Retina (tissue), 1 donor: Measurements from ENCODE around the gene TRAP1.
A peak's percentile ranks its signal among the peaks of the same experiment; 100 is the strongest.

Source experiments
- DNase-seq: peaks from one replicate; pipeline ENCODE4 v3.0.0-alpha.2; 2016

The TRAP1 gene

GRCh38 chr16:3717235-3718018, at the start of gene TRAP1:
Gene TRAP1, minus strand, starts transcription at chr16:3717524. Its CDS starts 16 bp downstream, at chr16:3717508.
- peak; percentile 85 for DNase-seq

DNA sequence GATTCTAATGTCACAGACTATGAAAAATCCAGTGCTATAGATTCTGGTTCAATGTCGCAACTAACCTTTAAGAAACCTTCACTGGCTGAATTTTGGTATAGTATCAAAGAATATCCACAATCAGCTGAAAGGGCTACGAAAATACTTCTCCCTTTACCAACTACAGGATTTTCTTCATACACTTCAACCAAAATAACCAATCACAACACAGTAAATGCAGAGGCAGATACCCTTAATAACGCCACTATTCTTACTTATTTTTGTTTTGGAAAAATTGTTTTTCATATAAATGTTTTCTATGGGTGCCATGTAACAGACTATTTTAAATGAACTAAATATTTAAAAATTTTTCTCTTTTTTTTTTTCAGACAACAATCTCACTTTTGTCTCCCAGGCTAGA, 48.9 kb upstream of the TRAP1 start:
- no peak for DNase-seq

DNA sequence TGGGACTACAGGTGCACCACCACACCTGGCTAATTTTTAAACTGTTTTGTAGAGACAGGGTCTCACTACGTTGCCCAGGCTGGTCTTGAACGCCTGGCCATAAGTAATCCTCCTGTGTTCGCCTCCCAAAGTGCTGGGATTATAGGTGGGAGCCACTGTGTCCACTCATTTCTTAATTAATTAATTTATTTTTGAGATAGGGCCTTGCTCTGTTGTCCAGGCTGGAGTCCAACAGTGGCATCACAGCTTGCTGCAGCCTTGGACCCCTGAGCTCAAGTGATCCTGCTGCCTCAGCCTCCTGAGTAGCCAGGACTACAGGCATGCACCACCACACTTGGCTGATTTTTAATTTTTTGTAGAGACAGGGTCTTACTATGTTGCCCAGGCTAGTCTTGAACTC, 47.1 kb upstream of the TRAP1 start:
- DNase-seq = no peak

DNA sequence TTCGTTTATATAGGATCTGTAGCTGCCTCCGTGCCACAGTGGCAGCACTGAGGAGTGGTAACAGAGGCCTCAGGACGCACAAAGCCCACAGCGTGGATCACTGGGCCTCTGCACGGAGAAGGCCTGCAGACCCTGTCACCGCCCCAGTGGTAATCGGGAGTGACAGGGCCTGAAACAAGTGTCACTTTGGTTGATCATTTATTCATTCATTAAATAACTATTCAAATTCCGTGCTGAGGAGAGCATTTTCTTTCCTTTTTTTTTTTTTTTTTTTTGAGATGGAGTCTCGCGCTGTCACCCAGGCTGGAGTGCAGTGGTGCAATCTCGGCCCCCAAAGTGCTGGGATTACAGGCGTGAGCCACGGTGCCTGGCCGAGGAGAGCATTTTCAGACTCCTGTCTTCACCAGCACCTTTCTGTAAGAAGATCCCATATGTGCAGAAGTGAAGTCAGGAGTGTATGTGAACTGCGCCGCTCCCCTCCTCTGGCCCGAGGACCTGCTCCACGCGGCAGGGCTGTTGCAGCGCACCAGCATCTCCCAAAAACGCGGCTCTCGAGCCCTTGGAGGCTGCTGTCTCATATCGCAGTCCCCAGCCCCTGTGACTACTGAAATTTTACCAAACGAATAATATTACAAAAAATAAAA, 44.9 kb upstream of the TRAP1 start:
- DNase-seq = peak; percentile 87

GRCh38 chr16:3761375-3762106, 44.2 kb upstream of the TRAP1 start:
- DNase-seq = no peak

DNA sequence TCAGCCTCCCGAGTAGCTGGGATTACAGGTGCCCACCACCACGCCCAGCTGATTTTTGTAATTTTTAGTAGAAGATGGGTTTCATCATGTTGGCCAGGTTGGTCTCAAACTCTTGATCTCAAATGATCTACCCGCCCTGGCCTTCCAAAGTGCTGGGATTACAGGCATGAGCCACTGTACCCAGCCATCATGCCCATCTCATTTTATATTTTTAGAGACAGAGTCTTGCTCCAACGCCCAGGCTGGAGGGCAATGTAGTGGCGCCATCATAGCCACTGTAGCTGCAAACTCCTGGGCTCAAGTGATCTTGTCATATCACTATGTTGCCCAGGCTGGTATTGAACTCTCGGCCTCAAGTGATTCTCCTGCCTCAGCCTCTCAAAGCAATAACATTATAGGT, 43.2 kb upstream of the TRAP1 start:
- no peak for DNase-seq

DNA sequence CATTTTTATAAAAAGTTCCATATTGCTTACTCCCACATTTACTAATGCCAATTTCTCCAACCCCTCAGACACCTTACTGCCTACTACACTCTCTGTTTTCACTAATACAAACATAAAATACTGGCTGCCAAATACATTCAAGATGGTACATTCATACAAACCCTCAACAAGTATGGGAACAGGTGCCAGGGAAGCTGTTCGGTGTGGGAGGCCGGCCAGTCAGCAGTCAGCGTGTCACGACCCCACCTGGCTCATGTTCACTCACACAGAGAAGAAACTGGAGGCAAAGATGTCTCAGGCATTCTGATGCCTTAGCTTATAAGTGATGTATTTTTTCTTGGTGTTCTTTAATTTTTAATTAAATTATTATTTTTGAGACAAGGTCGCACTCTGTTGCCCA, 42.4 kb upstream of the TRAP1 start:
- no peak for DNase-seq

- no peak for DNase-seq
Observed at GRCh38 chr16:3756113-3756512, 38.8 kb upstream of the TRAP1 start.

DNA sequence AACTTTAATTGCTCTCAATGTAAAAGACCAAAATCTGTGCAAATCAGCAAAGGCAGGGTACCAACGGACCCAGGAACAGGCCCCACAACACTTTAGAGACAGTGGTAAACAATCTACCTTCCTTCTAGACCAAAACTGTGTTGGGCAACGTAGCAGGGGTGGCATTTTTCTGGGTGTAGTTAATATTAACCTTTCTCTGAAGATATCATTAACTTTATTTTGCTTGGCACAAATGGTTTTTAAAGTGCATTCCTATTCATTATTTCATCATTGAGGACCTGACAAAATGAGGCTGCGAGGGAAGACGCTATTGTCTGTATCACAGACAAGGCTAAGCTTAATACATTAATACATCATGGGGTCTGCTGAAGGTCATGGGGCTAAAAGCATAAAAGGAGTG, 37.9 kb upstream of the TRAP1 start:
- no peak for DNase-seq

DNA sequence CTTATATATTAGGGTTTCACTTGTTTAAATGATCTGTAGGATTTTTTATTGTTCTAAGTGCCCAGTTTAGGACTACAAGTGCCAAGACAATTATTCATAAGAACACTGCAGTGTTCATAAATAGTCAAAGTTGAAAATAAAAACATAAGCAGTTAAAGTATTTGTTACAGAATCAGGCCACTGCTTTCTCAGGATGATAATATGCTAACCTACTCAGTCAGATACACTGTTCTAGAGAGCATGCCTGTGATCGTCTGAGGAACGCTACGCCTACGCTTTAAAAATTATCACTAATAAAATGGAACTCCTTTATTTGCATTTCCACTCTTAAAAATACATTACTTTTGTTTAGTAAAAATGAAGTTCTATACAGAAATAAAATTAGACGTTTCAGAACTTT, 37.4 kb upstream of the TRAP1 start:
- DNase-seq = no peak

GRCh38 chr16:3754081-3754703, 36.9 kb upstream of the TRAP1 start:
- DNase-seq = no peak

DNA sequence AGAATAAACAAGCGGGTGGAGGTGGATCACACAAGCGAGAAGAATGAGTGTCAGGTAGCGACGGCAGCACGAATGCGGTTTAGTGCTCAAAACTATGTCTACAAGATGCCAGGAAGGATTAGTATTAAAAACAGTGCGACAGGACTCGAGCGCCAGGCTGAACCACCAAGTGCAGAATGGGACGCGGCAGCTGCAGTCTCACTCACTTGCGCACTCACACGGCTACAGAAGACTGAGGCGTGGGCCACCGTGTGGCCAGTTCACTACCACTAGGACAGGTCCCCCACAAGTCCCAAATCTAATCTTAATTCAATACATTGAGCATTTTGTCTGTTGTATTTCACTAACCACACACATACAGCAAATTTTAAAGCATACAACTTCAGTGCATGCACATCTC, 35.7 kb upstream of the TRAP1 start:
- DNase-seq = no peak

GRCh38 chr16:3751878-3752277, 34.6 kb upstream of the TRAP1 start:
- DNase-seq = no peak

GRCh38 chr16:3748307-3748706, 31.0 kb upstream of the TRAP1 start:
- no peak for DNase-seq

GRCh38 chr16:3745751-3746355, 28.5 kb upstream of the TRAP1 start:
- DNase-seq = no peak

DNA sequence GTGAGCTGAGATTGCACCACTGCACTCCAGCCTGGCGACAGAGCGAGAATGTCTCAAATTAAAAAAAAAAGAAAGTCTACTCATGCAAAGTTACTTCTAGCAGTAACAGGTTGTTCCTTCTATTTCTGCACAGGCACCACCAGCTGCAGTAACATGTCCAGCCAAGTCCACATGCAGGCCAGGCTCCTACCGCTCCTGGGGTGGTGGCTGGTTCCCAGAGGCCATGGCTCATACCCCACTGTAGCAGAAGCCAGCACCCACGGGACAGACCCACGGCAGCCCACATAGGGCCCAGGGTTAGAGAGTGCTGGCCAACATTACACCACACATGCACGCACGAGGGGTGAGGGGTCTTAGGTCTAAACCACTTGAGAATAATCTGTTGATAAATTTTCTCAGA, 26.7 kb upstream of the TRAP1 start:
- DNase-seq = no peak

GRCh38 chr16:3740934-3741333, 23.6 kb upstream of the TRAP1 start:
- no peak for DNase-seq

DNA sequence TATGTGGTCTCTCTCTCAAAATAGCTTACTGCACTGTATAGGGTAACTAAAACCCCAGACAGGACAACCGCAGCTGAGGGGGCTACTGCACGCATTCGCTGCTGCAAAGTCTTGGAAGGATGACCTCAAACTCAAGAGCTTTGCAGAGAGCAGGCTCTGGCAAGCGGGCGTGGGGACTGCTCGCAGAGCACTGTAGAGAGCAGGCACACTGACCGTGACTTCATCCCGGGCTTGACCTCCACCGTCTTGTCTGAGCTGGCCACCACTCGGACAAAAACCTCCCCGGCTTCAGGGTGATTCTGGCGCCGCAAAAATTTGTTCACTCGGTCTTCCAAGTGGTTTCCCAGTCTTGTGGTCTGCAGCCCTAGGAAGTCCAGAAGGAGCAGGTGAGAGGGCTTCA, 22.9 kb upstream of the TRAP1 start:
- no peak for DNase-seq

GRCh38 chr16:3739636-3740035, 22.3 kb upstream of the TRAP1 start:
- no peak for DNase-seq

DNA sequence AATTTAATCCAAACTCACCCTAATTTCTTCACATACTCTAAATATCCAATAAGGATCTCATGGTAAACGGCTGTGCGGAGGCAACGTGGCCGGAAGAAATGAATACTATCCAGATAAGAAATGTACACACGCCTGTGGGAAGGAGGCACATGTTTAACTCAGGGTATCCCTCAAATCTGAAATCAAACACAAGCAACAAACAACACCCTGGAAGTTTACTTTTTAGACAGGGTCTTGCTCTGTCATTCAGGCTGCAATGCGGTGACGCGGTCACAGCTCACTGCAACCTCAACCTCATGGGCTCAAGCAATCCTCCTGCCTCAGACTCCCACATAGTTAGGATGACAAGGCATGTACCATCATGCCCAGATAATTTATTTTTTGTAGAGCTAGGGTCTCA, 21.2 kb upstream of the TRAP1 start:
- DNase-seq = no peak

- DNase-seq = no peak
Observed at GRCh38 chr16:3738128-3738527, 20.8 kb upstream of the TRAP1 start.

- no peak for DNase-seq
Observed at GRCh38 chr16:3737181-3737580, 19.9 kb upstream of the TRAP1 start.

DNA sequence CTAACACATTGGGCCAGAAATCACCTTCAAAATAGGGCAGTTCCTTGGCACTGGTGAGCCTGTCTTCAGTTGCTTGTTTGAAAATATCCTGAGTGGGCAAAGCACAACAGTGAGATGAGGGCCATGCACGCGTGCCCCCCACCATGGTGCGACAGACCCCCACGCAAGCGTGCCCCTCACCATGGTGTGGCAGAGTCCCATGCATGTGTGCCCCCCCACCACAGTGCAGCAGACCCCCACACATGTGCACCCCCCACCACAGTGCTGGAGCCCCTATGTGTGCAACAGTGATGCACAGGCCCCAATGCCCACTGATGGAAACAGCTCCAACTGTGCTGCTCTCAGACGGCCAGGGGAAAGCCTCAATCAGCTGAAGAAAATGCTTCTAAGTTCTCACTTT, 18.8 kb upstream of the TRAP1 start:
- DNase-seq = no peak
